ENCODE results near the gene WIPF3. TPM values are rescaled to one million over a fixed set of nuclear protein-coding genes. Genes with fewer than 3 reads are reported as not detected.

WIPF3 gene
- total RNA-seq, 6 experiments from 2014 or later = not detected

GRCh38 chr7:29884399-29885272 is 78.3 kb downstream of the WIPF3 start:
- Mint-ChIP-seq H3K27me3 (ENCODE audit: insufficient read depth) (peaks cover 21% of the 10 kb centered on the region), H3K4me3 (no peak overlapping the region), H3K27ac (no peak overlapping the region), H3K4me1 (ENCODE audit: low read depth) (no peaks in the 10 kb centered on the region), H3K9me3 (no peaks in the 10 kb centered on the region), H3K36me3 (ENCODE audit: low read depth) (no peaks in the 10 kb centered on the region)
- no peak for DNase-seq
- TF ChIP-seq CTCF (IDR thresholded peaks at IDR 0.05) = no peak

- no peaks in the 10 kb centered on the region for H3K9me3 Mint-ChIP-seq
- H3K4me1 Mint-ChIP-seq (ENCODE audit: low read depth) = no peaks in the 10 kb centered on the region
- peaks cover 21% of the 10 kb centered on the region for H3K27me3 Mint-ChIP-seq (ENCODE audit: insufficient read depth)
- H3K4me3 Mint-ChIP-seq = no peak overlapping the region
- no peak overlapping the region for H3K27ac Mint-ChIP-seq
- no peak for TF ChIP-seq CTCF (IDR thresholded peaks at IDR 0.05)
- DNase-seq = no peak
- no peaks in the 10 kb centered on the region for H3K36me3 Mint-ChIP-seq (ENCODE audit: low read depth)
Measured at GRCh38 chr7:29885626-29886025, 79.3 kb downstream of the WIPF3 start.

GRCh38 chr7:29886827-29887226 is 80.5 kb downstream of the WIPF3 start:
- DNase-seq = no peak
- H3K36me3 Mint-ChIP-seq (ENCODE audit: low read depth) = no peaks in the 10 kb centered on the region
- H3K9me3 Mint-ChIP-seq = no peaks in the 10 kb centered on the region
- TF ChIP-seq CTCF (IDR thresholded peaks at IDR 0.05) = no peak
- H3K27me3 Mint-ChIP-seq (ENCODE audit: insufficient read depth) = peaks cover 18% of the 10 kb centered on the region
- no peak overlapping the region for H3K27ac Mint-ChIP-seq
- H3K4me3 Mint-ChIP-seq = no peak overlapping the region
- H3K4me1 Mint-ChIP-seq (ENCODE audit: low read depth) = no peaks in the 10 kb centered on the region

DNA sequence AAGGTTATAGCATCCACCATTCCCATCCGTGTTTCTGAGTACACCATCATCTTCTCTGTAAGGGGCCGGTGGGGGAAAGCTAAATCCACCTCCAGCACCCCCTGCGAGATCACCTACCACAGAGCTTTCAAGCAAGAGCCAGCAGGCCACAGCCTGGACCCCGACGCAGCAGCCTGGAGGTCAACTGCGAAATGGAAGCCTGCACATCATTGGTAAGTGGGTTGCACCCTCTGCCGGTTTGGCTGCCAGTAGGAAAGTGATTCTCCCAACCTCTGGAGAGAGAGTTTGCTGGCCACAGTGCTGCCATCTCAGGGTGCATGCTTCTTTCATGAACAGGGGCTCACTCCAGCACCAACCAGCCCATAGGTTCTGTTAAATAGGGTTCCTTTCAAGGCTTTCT is 81.7 kb downstream of the WIPF3 start:
- H3K27ac Mint-ChIP-seq = no peak overlapping the region
- no peaks in the 10 kb centered on the region for H3K4me1 Mint-ChIP-seq (ENCODE audit: low read depth)
- no peak for DNase-seq
- H3K36me3 Mint-ChIP-seq (ENCODE audit: low read depth) = no peaks in the 10 kb centered on the region
- TF ChIP-seq CTCF (IDR thresholded peaks at IDR 0.05) = no peak
- no peak overlapping the region for H3K4me3 Mint-ChIP-seq
- peaks cover 15% of the 10 kb centered on the region for H3K27me3 Mint-ChIP-seq (ENCODE audit: insufficient read depth)
- no peaks in the 10 kb centered on the region for H3K9me3 Mint-ChIP-seq

DNA sequence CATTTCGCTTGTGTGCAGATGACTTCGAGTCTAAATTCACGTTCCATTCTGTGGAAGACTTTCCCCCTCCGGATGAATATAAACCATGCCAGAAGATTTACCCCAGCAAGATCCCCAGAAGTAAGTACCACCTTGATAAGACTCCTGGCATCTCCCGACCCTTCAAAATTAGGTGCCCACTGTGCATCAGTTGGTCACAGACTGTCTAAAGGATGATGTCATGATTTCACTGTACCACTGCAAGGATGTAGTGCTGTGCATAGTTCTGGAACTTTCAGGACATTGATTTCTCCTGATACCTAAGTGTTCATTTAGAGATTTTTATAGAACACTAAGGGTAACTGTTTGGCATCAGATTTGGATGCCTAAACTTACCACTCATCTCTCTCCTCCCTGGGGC is 83.0 kb downstream of the WIPF3 start:
- Mint-ChIP-seq H3K27ac (no peak overlapping the region), H3K27me3 (ENCODE audit: insufficient read depth) (peaks cover 15% of the 10 kb centered on the region), H3K9me3 (no peaks in the 10 kb centered on the region), H3K36me3 (ENCODE audit: low read depth) (no peaks in the 10 kb centered on the region), H3K4me3 (no peak overlapping the region), H3K4me1 (ENCODE audit: low read depth) (no peaks in the 10 kb centered on the region)
- TF ChIP-seq CTCF (IDR thresholded peaks at IDR 0.05) = no peak
- DNase-seq = no peak

Data from HFFc6 (cell line).